GM18507 (cell line): Measurements from ENCODE around the gene M1AP.

Experiments
- DNase-seq: peaks from one replicate; pipeline ENCODE4 v3.0.0; 2011; ENCODE audit warnings: low read depth; ENCODE audit not compliant: insufficient read length; ENCODE audit errors: extremely low spot score
- FAIRE-seq: peaks from 2 replicates; lab custom pipeline; 2011; peaks lifted over from hg19 to GRCh38; lab: Jason Lieb, UNC

The M1AP gene

DNA sequence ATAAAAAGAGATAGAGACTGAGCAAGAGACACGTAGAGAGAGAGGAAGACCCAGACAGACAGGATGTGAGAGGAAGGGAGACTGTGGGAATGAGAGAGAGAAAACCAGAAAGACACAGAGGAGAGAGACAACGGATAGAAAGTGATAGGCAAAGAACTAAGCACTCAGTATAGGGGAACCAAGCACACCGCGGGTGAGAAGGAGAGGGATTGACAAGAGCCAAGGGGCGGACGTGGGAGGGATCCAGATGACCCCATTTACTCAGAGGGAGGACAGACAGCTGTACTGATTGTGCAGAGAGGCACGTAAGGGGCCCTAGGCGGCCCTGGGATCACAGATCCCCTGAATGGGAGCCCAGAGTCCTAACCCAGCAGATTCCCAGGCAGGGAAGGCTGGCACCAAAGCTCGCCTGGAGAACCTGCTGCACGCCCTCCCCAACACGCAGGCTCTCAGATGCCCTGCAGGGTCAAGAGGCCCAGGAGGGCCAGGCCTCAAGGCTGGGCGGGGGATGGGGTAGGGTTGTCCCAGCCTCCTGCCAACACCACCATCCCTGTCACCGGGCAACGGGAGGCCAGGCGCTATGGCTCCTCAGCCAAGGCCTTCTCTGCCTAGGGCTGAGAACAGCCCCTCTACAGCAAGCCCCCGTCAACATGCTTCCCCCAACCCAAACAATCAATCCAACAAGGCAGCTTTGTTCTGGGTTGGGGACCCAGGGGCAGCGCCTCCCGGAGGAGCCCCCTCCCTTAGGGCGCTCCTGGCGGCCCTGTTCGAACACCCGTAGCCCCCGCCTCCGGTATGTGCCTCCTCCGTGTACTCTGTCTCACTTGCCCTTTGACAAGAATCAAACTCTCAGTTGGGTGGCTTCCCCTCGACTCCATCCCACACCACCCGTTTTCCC, 95.0 kb downstream of the M1AP start:
- DNase-seq, result no peak
- FAIRE-seq, result peak; percentile 77

DNA sequence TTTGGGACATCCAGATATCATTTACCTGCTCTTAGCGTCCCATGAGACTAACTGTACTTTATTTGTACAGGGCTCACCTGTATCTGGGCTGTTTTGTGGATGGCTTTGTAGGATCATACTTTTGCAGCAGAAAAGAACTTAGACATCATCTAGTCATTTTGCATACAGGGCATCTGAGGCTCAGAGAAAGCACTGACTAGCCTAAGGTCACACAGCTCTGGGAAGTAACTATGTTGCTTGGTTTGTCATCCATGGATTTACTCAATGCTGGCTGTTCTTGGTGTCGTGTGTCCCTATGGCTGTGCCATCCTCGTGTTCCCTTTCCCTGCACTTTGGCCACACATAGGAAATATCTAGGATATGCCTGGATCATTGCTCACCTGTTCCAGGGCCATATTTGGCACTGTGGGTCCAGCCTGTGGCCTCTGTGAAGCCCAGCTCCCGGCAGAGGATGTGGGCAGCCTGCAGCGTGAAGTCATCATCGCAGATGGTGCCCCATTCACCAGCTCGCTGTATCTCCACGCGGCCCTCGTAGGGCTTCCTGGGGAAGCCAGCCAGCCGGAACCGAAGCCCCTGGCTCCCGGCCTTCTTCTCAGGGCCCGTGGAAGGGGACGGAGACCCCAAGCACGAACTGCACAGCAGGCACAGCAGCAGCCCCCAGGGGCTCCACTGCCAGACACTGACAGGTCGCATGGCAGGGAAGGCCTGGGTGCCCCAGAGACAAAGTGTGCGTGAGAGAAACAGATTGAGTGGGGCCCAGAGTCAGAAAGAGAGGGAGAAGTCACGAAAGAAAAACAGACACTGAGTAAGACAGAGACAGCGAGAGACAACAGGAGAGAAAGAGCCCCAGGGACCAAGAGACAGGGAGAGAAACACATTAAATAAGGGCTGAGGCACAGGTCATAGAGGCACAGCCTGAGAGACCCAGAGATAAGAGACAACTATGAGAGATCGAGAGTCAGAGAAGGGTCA, 95.9 kb downstream of the M1AP start:
- FAIRE-seq, result peak; percentile 77
- DNase-seq, result no peak

DNA sequence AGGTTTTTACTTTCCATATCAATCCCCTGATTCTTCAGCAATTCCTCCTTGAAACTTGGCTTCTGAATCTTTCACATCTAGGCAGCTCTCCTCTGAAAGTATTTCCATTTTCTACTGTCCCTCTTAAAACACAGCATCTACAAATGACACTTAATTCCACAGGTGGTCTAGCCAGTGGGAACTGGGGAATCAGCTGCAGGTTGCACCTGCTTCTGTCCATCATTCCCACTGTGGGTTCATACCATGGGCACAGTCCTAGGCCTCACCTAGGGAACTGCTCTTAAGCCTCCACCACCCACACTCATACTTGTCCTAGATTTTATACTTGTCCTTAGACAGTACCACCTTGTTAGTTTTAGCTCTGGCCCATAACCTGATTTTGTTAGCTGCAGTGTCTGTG, 96.6 kb downstream of the M1AP start:
- FAIRE-seq (no peak), DNase-seq (no peak)

GRCh38 chr2:74550231-74550630, 97.9 kb downstream of the M1AP start:
- no peak for FAIRE-seq
- no peak for DNase-seq

DNA sequence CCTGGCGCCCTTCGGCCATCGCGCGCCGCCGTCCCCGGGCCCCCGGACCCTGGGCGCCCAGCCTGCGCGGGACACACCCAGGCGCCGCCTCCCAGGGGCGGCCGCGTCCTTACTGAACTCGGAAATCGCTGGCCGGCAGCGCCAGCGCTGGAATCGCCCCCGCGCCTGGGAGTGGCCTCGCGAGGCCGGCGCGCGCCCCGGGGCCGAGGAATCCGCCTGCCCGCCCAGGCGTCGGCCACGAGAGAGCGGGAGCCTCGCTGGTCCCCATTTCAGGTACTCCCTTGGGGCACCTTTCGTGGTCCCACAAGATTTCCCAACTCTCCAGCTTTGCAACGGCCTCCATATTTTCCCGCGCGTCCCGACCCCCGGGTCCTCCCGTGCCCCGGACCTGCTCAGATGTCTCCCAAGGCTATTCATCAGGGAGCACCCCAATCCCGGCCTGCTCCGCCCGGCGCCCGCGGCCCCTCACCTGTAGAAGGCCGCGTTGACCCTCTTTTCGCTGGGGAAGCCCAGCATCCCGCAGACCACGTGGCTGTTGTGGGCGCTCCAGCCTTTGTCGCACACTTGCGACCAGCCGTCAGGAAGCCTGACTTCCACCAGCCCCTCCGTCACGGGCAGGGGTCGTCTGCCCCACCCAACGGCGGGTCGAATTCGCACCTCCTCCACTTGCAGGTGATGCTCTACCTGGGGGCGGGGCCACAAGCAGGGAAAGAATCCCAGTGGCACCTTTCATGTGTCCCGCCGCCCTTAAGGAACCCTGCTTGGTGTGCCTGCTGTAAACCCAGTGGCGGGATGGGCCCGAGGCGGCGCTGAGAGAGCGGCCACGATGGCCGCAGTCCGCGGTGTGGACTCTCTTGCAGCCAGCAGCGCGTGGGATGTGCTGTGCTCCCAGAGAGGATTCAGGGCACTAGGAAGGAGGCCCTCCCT, 99.0 kb downstream of the M1AP start:
- no peak for DNase-seq
- peak; percentile 12 for FAIRE-seq

- FAIRE-seq, result no peak
Measured at GRCh38 chr2:74548285-74548899, 99.7 kb downstream of the M1AP start.

GRCh38 chr2:74546004-74546403, 102.1 kb downstream of the M1AP start:
- DNase-seq (no peak), FAIRE-seq (no peak)

More at GRCh38 chr2:74548285-74548899, 99.7 kb downstream of the M1AP start:
- DNase-seq, result no peak

GRCh38 chr2:74544634-74545033, 103.5 kb downstream of the M1AP start:
- DNase-seq (no peak), FAIRE-seq (no peak)

DNA sequence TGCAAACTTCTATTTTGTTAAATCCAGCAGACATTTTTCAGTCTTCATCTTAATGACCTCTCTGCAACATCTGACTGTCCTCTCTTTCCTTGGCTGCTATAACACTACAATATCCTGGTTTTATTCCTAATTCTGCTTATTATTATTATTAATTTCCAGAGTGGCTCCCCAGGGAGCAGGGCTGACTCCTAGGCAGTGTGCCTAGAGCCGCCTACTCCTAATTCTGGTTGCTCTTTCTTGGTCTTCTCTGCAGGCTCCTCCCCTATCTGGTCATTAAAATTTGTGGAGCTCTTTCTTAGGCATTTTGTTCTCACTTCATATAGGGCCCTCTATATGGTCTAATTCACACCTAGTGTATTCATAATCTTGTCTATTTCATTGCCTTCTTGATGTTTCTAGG, 105.2 kb downstream of the M1AP start:
- FAIRE-seq (no peak), DNase-seq (no peak)

DNA sequence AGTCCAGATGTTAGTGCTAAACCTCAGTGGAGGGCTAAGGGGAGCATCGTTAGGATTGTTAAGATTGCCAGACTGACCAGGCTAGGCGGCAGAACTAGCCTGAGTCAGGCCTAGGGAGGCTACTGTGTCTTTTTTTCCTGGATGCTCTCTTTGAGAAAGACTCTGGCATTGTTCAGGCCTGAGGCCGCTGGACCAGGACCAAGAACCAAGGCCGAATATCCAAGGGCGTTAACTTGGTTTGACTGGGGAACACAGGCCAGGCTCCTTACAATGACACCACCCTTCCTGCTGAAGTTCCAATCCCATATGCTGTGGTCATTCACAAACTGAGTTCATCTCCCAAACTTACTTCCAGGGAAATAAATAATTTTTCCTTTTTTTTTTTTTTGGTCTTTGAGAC, 107.8 kb downstream of the M1AP start:
- DNase-seq (no peak), FAIRE-seq (no peak)

DNA sequence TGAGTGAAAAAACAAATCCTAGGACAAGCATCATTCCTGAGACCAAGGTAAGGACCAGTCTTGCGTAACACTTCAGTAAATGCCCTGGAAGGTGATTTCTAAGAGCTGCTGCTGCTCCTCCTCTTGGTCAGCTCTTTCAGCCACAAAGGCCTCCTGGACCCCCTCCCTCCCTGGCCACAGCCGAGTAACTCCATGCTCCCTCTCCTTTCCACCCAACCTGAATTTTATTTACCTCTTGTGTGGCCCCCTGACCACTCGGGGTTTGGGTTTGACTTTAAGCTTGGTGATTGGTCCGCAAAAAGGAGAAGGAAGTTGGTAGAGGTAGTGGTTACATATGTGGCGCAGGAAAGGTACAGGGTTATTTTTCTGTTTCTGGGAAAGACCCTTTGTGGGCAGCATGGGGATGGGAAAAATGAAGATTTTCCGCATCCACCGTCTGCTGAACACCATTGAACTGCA, 109.2 kb downstream of the M1AP start:
- DNase-seq, result no peak
- FAIRE-seq, result peak; percentile 67

DNA sequence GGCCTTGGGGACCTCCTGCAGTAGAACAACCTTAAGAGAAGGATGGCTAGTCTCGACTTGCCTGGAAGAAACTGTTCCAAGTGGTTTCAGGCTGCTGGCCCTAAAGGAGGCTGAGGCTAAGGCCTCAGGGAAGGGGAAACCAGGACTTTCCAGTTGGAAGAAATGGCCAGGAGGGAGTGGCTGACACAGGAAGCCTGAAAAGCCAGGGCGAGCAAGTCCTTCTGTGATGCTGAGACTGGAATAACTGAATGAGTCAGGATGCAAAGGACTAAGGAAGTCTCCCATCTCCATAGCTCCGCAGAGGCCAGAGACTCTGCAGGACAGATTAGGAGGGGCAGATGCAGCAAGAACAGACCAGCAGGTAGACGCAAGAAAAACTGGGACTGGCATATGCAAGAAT, 111.0 kb downstream of the M1AP start:
- FAIRE-seq (no peak), DNase-seq (no peak)

DNA sequence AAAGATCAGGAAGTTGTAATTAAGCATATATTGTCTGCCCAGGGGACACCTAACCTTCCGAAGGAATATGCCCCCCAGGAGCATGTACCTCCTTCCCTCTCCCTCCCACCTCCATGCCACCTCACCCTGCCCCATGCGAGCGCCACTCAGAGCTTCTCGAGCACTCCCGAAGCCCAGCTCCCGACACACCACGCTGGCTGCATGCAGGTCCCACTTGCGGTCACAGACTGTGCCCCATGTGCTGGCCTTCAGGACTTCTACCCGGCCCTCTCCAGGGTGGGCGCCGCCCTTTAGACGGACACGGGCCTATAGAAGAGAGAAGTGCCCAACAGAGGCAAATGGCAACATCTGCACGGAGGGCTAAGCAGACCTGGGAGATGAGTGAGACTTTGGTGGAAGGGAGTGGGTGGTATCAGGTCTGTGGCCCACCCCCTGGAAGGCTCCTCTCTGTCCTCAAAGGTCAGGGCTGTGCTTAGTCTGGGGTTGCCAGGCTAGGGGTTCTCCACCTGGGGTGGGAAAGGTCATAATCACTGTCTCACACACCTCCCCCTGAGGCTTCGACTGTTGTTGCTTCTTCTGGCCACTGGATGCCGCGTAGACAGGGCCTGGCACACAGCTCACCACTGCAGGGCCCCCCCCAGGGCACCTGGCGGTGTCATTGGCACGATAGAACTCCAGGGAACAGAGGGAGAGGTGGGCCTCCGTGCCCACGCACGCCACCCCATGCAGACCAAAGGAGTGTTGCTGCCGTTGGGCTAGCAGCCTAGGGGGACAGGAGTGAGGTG, 111.8 kb downstream of the M1AP start:
- FAIRE-seq (no peak), DNase-seq (no peak)

DNA sequence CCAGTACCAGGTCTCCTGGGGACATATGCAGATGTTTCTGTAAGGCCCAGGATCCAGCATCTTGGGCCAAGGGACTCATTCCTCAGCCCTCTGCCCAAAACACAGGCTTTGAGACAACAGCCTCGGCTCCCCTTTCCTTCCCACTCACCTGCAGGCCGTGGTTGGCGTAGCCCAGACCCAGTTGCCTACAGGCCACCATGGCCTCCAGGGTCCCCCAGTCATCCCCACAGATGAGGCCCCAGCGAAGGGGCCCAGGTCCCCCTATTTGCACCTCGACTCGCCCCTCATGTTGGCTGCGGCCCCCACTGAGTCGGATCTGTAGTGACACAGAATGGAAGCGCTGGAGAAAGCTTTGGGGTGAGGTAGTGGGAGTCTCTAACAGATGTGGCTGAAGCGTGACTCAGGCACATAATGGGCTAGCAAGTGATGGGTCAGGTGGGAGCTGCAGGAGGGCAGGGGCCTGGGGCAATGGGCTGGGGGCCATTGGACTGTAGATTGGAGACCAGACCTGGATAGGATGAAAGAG, 112.6 kb downstream of the M1AP start:
- no peak for DNase-seq
- no peak for FAIRE-seq

- DNase-seq (no peak), FAIRE-seq (no peak)
Measured at GRCh38 chr2:74534411-74534810, 113.7 kb downstream of the M1AP start.

- DNase-seq, result no peak
- FAIRE-seq, result no peak
Measured at GRCh38 chr2:74533464-74533863, 114.7 kb downstream of the M1AP start.

- no peak for DNase-seq
Measured at GRCh38 chr2:74532222-74532621, 115.9 kb downstream of the M1AP start.

GRCh38 chr2:74531666-74532065, 116.5 kb downstream of the M1AP start:
- FAIRE-seq (no peak), DNase-seq (no peak)

More at GRCh38 chr2:74532222-74532621, 115.9 kb downstream of the M1AP start:
- FAIRE-seq, result no peak
